WTC11 (cell line): ENCODE data around the gene ELOVL1.
A peak's percentile ranks its signal among the peaks of the same experiment; 100 is the strongest.

Experiments used
- CTCF ChIP-seq: fragments of 200-600 bp; IDR thresholded peaks from 2 replicates; pipeline ENCODE4 v1.8.0; 2022; ENCODE audit warnings: antibody characterized with exemption
- E2F4 ChIP-seq: sonication (generic); formaldehyde crosslinking; IDR thresholded peaks from 2 replicates; pipeline ENCODE4 v1.8.1; 2022; ENCODE audit warnings: low read depth, mild to moderate bottlenecking, moderate library complexity, missing genetic modification reagents, borderline replicate concordance
- USF1 ChIP-seq: sonication (generic); formaldehyde crosslinking; IDR thresholded peaks from 2 replicates; pipeline ENCODE4 v1.8.0; 2022; ENCODE audit warnings: mild to moderate bottlenecking, missing genetic modification reagents
- USF2 ChIP-seq: sonication (generic); formaldehyde crosslinking; IDR thresholded peaks from 2 replicates; pipeline ENCODE4 v1.8.1; 2023; ENCODE audit warnings: mild to moderate bottlenecking, missing genetic modification reagents, moderate library complexity
- ZNF281 ChIP-seq: sonication (generic); formaldehyde crosslinking; IDR thresholded peaks from 2 replicates; pipeline ENCODE4 v1.8.0; 2023; ENCODE audit warnings: mild to moderate bottlenecking, missing genetic modification reagents

GRCh38 chr1:43367904-43368645 lies at the start of gene ELOVL1:
- no peak; the same call in 1 of the 2 replicates for TF ChIP-seq USF1
- TF ChIP-seq CTCF: no peak
- TF ChIP-seq USF2 (CRISPR knock-in tag): no peak
- no peak; the same call in 1 of the 2 replicates for TF ChIP-seq E2F4 (CRISPR knock-in tag)
- TF ChIP-seq ZNF281 (CRISPR knock-in tag): peak; percentile 68; the same call in 1 of the 2 replicates
